Gastroesophageal sphincter (tissue), 4 donors: Measurements from ENCODE around the gene KLK8. TPM values are rescaled to one million over a fixed set of nuclear protein-coding genes. Genes with fewer than 3 reads are reported as not detected.

Source experiments
- ATAC-seq: fragments of 150-250 bp; one replicate; pipeline ENCODE4 v1.9.1; 2016; ENCODE audit warnings: mild to moderate bottlenecking, moderate library complexity
- H3K27ac ChIP-seq, 4 donors: fragments of 200-600 bp; sonication (generic) in 3 of 4; 1 replicate in 3 of 4; 2 replicates in 1 of 4; pipeline ENCODE4 v1.5.1; 2016 to 2019
- H3K27me3 ChIP-seq: fragments of 200-600 bp; sonication (generic); one replicate; pipeline ENCODE4 v1.5.1; 2019
- H3K36me3 ChIP-seq, 2 donors: fragments of 200-600 bp; sonication (generic); one replicate each; pipeline ENCODE4 v1.5.1; 2019; ENCODE audit warnings: control low read depth in 1 of 2
- H3K4me1 ChIP-seq, 3 donors: fragments of 200-600 bp; sonication (generic); 1 replicate in 2 of 3; 2 replicates in 1 of 3; pipeline ENCODE4 v1.5.1; 2016 to 2019; ENCODE audit warnings: control low read depth in 2 of 3
- H3K4me3 ChIP-seq, 2 donors: fragments of 200-600 bp; sonication (generic); one replicate each; pipeline ENCODE4 v1.5.1; 2019; ENCODE audit warnings: mild to moderate bottlenecking in 1 of 2, moderate library complexity in 1 of 2
- H3K9me3 ChIP-seq, 3 donors: fragments of 200-600 bp; sonication (generic); one replicate each; pipeline ENCODE4 v1.5.1; 2017 to 2019; ENCODE audit warnings: control low read depth in 2 of 3
- EP300 ChIP-seq: sonication (generic); formaldehyde crosslinking; IDR thresholded peaks from one replicate; pipeline ENCODE4 v1.6.1; 2017; ENCODE audit warnings: antibody characterized with exemption, mild to moderate bottlenecking
- POLR2A ChIP-seq, 2 donors: fragments of 450-650 bp; IDR thresholded peaks; one replicate each; pipeline ENCODE4 v1.6.1; 2017; ENCODE audit warnings: antibody characterized with exemption in 2 of 2, mild to moderate bottlenecking in 2 of 2, moderate library complexity in 1 of 2
- POLR2AphosphoS5 ChIP-seq: sonication (generic); formaldehyde crosslinking; IDR thresholded peaks from one replicate; pipeline ENCODE4 v1.6.1; 2017; ENCODE audit warnings: antibody characterized with exemption
- WGBS, 2 donors: methylation state at CpG; one replicate each; pipeline ENCODE4 v1.1.5; 2018; ENCODE audit warnings: low coverage in 1 of 2; 5-methylcytosine and 5-hydroxymethylcytosine counted together
- total RNA-seq, 4 donors: library from RNA; depleted of rRNA; stranded (reverse); fragments of >200 nt; gene quantifications; one replicate each; pipeline ENCODE4 v1.1.0, GENCODE V29; 2016
- TF ChIP-seq, protein P1 (sequence below), 4 experiments: fragments of 200-600 bp in 2 of 4; fragments of 450-650 bp in 2 of 4; sonication (generic) in 1 of 4; IDR thresholded peaks; one replicate each; pipeline ENCODE4 v1.5.1; 2017 to 2019; ENCODE audit warnings: antibody characterized with exemption in 4 of 4, mild to moderate bottlenecking in 2 of 4, moderate library complexity in 2 of 4

KLK8 gene
- total RNA-seq, 4 donors from 2014 or later, result 2.3 to 4.6 TPM; not detected in 2

DNA sequence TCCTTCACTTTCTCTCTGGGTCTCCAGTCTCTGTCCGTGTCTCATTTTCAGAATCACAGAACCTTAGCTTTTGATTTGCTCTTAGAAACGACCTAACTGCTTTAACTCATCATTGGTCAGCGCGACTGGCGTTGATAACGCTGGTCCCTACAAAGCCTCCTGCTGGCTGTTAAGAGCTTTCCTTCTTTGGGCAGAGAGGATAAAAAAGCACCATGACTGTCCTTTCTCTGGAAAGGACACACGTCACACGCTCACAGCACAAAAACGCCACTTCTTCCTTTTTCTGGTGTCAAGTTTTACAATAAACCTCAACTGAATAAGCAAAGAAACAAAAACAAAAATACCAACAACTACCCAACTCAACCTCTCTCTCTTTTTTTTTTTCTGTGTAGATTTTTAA, 35.1 kb upstream of the KLK8 start:
- TF ChIP-seq EP300 (no peak), POLR2AphosphoS5 (no peak), POLR2A (IDR thresholded peaks at IDR 0.05) (no peak)
- TF ChIP-seq, protein P1, sequence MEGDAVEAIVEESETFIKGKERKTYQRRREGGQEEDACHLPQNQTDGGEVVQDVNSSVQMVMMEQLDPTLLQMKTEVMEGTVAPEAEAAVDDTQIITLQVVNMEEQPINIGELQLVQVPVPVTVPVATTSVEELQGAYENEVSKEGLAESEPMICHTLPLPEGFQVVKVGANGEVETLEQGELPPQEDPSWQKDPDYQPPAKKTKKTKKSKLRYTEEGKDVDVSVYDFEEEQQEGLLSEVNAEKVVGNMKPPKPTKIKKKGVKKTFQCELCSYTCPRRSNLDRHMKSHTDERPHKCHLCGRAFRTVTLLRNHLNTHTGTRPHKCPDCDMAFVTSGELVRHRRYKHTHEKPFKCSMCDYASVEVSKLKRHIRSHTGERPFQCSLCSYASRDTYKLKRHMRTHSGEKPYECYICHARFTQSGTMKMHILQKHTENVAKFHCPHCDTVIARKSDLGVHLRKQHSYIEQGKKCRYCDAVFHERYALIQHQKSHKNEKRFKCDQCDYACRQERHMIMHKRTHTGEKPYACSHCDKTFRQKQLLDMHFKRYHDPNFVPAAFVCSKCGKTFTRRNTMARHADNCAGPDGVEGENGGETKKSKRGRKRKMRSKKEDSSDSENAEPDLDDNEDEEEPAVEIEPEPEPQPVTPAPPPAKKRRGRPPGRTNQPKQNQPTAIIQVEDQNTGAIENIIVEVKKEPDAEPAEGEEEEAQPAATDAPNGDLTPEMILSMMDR (IDR thresholded peaks at IDR 0.05), result no peak
- WGBS, 2 donors, result 36 to 42% methylated on average over 9 of the region's 9 CpGs
- H3K4me1 ChIP-seq, result no peaks in the 10 kb centered on the region
- H3K9me3 ChIP-seq, result no peaks in the 10 kb centered on the region
- no peaks in the 10 kb centered on the region for H3K36me3 ChIP-seq
- no peak for ATAC-seq
- H3K27ac ChIP-seq, result no peak overlapping the region
- H3K27me3 ChIP-seq, result peaks cover 58% of the 10 kb centered on the region
- no peak overlapping the region for H3K4me3 ChIP-seq

DNA sequence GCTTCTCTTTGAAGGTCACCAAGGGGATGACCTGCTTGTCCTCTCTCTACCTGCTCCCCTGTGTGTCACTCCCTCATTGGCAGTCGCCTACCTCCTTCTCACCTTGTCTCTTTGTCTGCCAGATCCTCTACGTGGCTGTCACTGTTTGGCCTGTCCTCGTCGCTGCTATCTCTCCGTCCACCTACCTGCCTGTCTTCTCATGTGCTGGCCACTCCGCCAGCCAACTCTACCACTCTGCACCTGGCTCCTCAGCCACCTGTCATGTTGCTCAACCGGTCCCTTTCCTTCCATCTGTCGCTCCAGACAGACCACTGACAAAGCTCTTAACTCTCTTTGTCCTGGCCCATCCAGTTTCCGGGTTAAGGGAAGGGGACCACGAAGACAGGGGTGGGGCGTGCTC, 33.3 kb upstream of the KLK8 start, which contains the start of gene KLK12:
KLK12 (minus strand) TSS at position 299 of the 400 bp plus-strand sequence. CDS start 381 bp downstream, outside the sequence.
- H3K36me3 ChIP-seq, result no peaks in the 10 kb centered on the region
- H3K9me3 ChIP-seq, result no peaks in the 10 kb centered on the region
- TF ChIP-seq EP300 (no peak), POLR2A (IDR thresholded peaks at IDR 0.05) (no peak), POLR2AphosphoS5 (no peak)
- TF ChIP-seq, protein P1 (IDR thresholded peaks at IDR 0.05), result no peak
- H3K27ac ChIP-seq, result no peak within 1 kb of the TSS
- WGBS, 2 donors, result 44 to 48% methylated on average over 8 to 11 of the region's 11 CpGs
- H3K27me3 ChIP-seq, result peaks cover 64% of the 10 kb centered on the region
- no peak for ATAC-seq
- no peak within 1 kb of the TSS for H3K4me3 ChIP-seq
- no peaks in the 10 kb centered on the region for H3K4me1 ChIP-seq

DNA sequence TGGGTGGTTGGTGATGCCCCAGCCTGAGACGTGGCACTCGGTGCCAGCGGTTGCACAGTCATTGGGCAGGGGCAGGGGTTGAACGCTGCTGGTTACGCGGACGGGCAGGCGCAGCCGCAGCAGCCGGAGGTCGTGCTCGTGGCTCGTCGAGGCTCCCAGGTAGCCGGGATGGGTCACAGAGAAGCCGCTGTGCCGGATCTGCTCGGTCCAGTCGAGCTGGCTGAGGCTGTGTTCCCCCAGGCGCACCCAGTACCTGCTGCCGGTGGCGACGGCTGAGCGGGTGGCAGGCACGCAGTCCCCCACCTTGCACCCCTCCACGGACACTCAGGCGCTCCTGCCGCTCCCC, 30.4 kb upstream of the KLK8 start:
- Histone ChIP-seq H3K27ac (no peak overlapping the region), H3K4me3 (no peak overlapping the region), H3K27me3 (peaks cover 84% of the 10 kb centered on the region), H3K9me3 (no peaks in the 10 kb centered on the region), H3K4me1 (no peaks in the 10 kb centered on the region), H3K36me3 (no peaks in the 10 kb centered on the region)
- ATAC-seq, result no peak
- WGBS, 2 donors, result 86 to 88% methylated on average over 5 to 10 of the region's 28 CpGs
- TF ChIP-seq POLR2A (IDR thresholded peaks at IDR 0.05), result no peak
- no peak for TF ChIP-seq EP300
- no peak for TF ChIP-seq POLR2AphosphoS5
- TF ChIP-seq, protein P1 (IDR thresholded peaks at IDR 0.05), result no peak

DNA sequence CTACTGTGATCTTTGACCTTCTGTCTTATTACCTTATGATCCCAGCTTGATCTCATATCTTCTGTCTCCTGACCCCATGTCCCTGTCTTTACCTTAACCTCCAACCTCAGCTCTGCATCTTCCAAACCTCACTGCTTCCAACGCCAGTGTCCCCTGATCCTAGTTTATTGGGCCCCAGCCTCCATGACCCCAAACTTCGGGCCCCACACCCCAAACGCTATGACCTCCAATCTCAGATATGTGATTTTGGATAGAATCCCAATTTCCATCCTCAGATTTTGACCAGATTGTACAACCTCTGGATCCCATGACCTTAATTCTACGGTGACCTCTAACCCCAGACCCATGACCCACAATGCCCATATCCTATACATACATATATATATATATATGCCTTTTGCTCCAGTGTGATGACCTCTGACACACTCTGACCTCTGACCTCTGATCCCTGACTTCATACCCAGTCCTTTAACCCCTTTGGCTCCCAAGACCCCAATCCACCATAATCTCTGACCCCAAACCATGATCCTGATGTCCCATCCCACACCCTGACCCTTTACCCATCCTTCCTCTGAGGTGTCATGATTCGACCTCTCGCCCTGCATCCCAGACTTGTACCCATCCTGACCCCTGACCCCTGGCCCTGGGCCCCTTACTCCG, 29.9 kb upstream of the KLK8 start:
- WGBS, 2 donors, result 76 to 88% methylated on average over 4 to 7 of the region's 7 CpGs
- H3K4me3 ChIP-seq, result no peak overlapping the region
- no peaks in the 10 kb centered on the region for H3K36me3 ChIP-seq
- H3K4me1 ChIP-seq, result no peaks in the 10 kb centered on the region
- H3K27ac ChIP-seq, result no peak overlapping the region
- ATAC-seq, result no peak
- TF ChIP-seq EP300 (no peak), POLR2AphosphoS5 (no peak), POLR2A (IDR thresholded peaks at IDR 0.05) (no peak)
- TF ChIP-seq, protein P1 (IDR thresholded peaks at IDR 0.05), result no peak
- peaks cover 89% of the 10 kb centered on the region for H3K27me3 ChIP-seq
- H3K9me3 ChIP-seq, result no peaks in the 10 kb centered on the region

DNA sequence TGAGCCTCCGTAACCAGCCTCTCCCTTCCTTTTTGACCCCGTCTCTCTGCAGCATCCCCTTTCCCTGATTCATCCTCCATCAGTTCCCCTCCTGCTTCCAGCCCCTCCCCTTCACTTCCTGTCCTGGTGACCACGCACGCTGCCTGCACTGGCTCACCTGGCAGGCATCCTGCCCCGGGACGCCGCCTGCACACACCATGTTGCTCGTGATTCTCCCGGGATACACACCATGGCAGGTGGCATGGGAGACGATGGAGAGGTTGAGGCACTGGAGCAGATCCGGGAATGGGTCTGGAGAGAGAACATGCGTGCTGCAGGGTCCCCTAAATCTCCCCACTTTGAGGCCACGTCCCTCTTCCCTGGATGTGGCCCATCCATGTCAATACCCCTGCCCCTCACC, 29.2 kb upstream of the KLK8 start:
- Histone ChIP-seq H3K27ac (no peak overlapping the region), H3K27me3 (peaks cover 93% of the 10 kb centered on the region), H3K9me3 (no peaks in the 10 kb centered on the region), H3K4me1 (no peaks in the 10 kb centered on the region), H3K4me3 (no peak overlapping the region), H3K36me3 (no peaks in the 10 kb centered on the region)
- no peak for TF ChIP-seq POLR2A (IDR thresholded peaks at IDR 0.05)
- TF ChIP-seq POLR2AphosphoS5, result no peak
- TF ChIP-seq, protein P1 (IDR thresholded peaks at IDR 0.05), result no peak
- TF ChIP-seq EP300, result no peak
- 74 to 86% methylated on average over 5 to 11 of the region's 13 CpGs for WGBS, 2 donors
- ATAC-seq, result no peak
